ENCODE data around the gene MRPS27.

GRCh38 chr5:72231991-72232703, 87.9 kb downstream of the MRPS27 start:
- TF ChIP-seq POLR2AphosphoS5 (IDR thresholded peaks at IDR 0.05) (no peak), POLR2A (IDR thresholded peaks at IDR 0.05) (no peak), CTCF (IDR thresholded peaks at IDR 0.05) (no peak)
